Measurements from ENCODE around the gene MRPS18B. TPM values are rescaled to one million over a fixed set of nuclear protein-coding genes. Genes with fewer than 3 reads are reported as not detected.

The MRPS18B gene
- total and polyA plus RNA-seq, 2 of the 13 experiments (the other 11 are each of a cell fraction or from before 2014, with no cell fraction given), result 125 to 131 TPM

GRCh38 chr6:30672445-30673253, 55.0 kb downstream of the MRPS18B start, which contains the start of gene DHX16 (continued):
- TF ChIP-seq ZNF468 (CRISPR knock-in tag; IDR thresholded peaks at IDR 0.05) (0 out of 2 replicates have a peak, but pooled peaks have one; percentile 8), RBM22 (optimal IDR thresholded peaks at IDR 0.05; ENCODE audit: low read length) (no peak), ZFP91 (CRISPR knock-in tag; IDR thresholded peaks at IDR 0.05; ENCODE audit: borderline replicate concordance) (peak; percentile 94; the same call in 1 of the 2 replicates), ETV6 (CRISPR knock-in tag; conservative IDR thresholded peaks at IDR 0.05) (no peak; the same call in 1 of the 2 replicates), NPAS2 (CRISPR knock-in tag; IDR thresholded peaks at IDR 0.05; ENCODE audit: borderline replicate concordance) (no peak), SATB2 (CRISPR knock-in tag; IDR thresholded peaks at IDR 0.05) (no peak), ZBTB26 (CRISPR knock-in tag; IDR thresholded peaks at IDR 0.05; ENCODE audit: borderline replicate concordance) (peak; percentile 49), CCAR2 (optimal IDR thresholded peaks at IDR 0.05; ENCODE audit: low read depth, low read length) (no peak), IKZF4 (CRISPR knock-in tag; IDR thresholded peaks at IDR 0.05; ENCODE audit: borderline replicate concordance, low read depth, not compliant biosample characterization) (peak; percentile 72), TFAP4 (IDR thresholded peaks at IDR 0.05; ENCODE audit: borderline replicate concordance, low read depth) (no peak), ZNF318 (CRISPR knock-in tag; IDR thresholded peaks at IDR 0.05) (no peak), NFRKB (IDR thresholded peaks at IDR 0.05) (no peak), GLMP (CRISPR knock-in tag; IDR thresholded peaks at IDR 0.05; ENCODE audit: borderline replicate concordance) (no peak)

Measured in HepG2 (cell line).